Measurements from ENCODE around the gene MT1M.

MT1M gene

GRCh38 chr16:56608043-56608875 lies 24.2 kb upstream of the MT1M start, which contains the start of gene MT2A (continued):
- TF ChIP-seq ZNF341 (tag by site-specific recombination; IDR thresholded peaks at IDR 0.05; ENCODE audit: low read depth) (peak; percentile 40; the same call in 1 of the 2 replicates), ZNF777 (tag by site-specific recombination; IDR thresholded peaks at IDR 0.05; ENCODE audit: borderline replicate concordance) (no peak), TRIM28 (IDR thresholded peaks at IDR 0.05; ENCODE audit: borderline replicate concordance, low read length) (peak; percentile 51; the same call in 1 of the 2 replicates), IKZF3 (tag by site-specific recombination; IDR thresholded peaks at IDR 0.05) (0 out of 2 replicates have a peak, but pooled peaks have one; percentile 44), ZNF311 (tag by site-specific recombination; IDR thresholded peaks at IDR 0.05; ENCODE audit: borderline replicate concordance) (no peak), ZNF785 (tag by site-specific recombination; IDR thresholded peaks at IDR 0.05) (peak; percentile 26; the same call in 1 of the 2 replicates), SP2 (tag by site-specific recombination; IDR thresholded peaks at IDR 0.05) (peak; percentile 71), ZFHX2 (tag by site-specific recombination; conservative IDR thresholded peaks at IDR 0.05) (peak; percentile 81), ZNF350 (tag by site-specific recombination; IDR thresholded peaks at IDR 0.05) (no peak), ZNF600 (tag by site-specific recombination; IDR thresholded peaks at IDR 0.05) (peak; percentile 83), ZNF2 (tag by site-specific recombination; IDR thresholded peaks at IDR 0.05) (peak; percentile 36; the same call in 1 of the 2 replicates), ZBTB20 (tag by site-specific recombination; IDR thresholded peaks at IDR 0.05) (peak; percentile 26; the same call in 1 of the 2 replicates), ZNF629 (tag by site-specific recombination; IDR thresholded peaks at IDR 0.05) (peak; percentile 34; the same call in 1 of the 2 replicates), ZNF792 (tag by site-specific recombination; IDR thresholded peaks at IDR 0.05) (0 out of 2 replicates have a peak, but pooled peaks have one; percentile 14), KLF10 (tag by site-specific recombination; IDR thresholded peaks at IDR 0.05) (peak; percentile 71; the same call in 1 of the 2 replicates), ZNF768 (tag by site-specific recombination; IDR thresholded peaks at IDR 0.05) (peak; percentile 44; the same call in 1 of the 2 replicates), GLI4 (tag by site-specific recombination; IDR thresholded peaks at IDR 0.05) (no peak), ZNF449 (tag by site-specific recombination; IDR thresholded peaks at IDR 0.05) (peak; percentile 67; the same call in 1 of the 2 replicates), KLF8 (tag by site-specific recombination; IDR thresholded peaks at IDR 0.05) (peak; percentile 80), ZNF16 (tag by site-specific recombination; IDR thresholded peaks at IDR 0.05; ENCODE audit: low read depth) (peak; percentile 92), SP7 (tag by site-specific recombination; IDR thresholded peaks at IDR 0.05) (peak; percentile 52)
- TF ChIP-seq, protein P1, sequence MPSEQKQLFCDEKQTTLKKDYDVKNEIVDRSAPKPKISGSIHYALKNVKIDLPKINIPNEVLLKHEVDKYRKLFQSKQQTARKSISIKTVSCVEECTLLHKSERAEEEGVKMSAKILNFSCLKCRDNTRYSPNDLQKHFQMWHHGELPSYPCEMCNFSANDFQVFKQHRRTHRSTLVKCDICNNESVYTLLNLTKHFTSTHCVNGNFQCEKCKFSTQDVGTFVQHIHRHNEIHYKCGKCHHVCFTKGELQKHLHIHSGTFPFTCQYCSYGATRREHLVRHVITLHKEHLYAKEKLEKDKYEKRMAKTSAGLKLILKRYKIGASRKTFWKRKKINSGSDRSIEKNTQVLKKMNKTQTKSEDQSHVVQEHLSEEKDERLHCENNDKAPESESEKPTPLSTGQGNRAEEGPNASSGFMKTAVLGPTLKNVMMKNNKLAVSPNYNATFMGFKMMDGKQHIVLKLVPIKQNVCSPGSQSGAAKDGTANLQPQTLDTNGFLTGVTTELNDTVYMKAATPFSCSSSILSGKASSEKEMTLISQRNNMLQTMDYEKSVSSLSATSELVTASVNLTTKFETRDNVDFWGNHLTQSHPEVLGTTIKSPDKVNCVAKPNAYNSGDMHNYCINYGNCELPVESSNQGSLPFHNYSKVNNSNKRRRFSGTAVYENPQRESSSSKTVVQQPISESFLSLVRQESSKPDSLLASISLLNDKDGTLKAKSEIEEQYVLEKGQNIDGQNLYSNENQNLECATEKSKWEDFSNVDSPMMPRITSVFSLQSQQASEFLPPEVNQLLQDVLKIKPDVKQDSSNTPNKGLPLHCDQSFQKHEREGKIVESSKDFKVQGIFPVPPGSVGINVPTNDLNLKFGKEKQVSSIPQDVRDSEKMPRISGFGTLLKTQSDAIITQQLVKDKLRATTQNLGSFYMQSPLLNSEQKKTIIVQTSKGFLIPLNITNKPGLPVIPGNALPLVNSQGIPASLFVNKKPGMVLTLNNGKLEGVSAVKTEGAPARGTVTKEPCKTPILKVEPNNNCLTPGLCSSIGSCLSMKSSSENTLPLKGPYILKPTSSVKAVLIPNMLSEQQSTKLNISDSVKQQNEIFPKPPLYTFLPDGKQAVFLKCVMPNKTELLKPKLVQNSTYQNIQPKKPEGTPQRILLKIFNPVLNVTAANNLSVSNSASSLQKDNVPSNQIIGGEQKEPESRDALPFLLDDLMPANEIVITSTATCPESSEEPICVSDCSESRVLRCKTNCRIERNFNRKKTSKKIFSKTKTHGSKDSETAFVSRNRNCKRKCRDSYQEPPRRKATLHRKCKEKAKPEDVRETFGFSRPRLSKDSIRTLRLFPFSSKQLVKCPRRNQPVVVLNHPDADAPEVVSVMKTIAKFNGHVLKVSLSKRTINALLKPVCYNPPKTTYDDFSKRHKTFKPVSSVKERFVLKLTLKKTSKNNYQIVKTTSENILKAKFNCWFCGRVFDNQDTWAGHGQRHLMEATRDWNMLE (tag by site-specific recombination; conservative IDR thresholded peaks at IDR 0.05; ENCODE audit: low read depth) = no peak
- TF ChIP-seq, protein P2, sequence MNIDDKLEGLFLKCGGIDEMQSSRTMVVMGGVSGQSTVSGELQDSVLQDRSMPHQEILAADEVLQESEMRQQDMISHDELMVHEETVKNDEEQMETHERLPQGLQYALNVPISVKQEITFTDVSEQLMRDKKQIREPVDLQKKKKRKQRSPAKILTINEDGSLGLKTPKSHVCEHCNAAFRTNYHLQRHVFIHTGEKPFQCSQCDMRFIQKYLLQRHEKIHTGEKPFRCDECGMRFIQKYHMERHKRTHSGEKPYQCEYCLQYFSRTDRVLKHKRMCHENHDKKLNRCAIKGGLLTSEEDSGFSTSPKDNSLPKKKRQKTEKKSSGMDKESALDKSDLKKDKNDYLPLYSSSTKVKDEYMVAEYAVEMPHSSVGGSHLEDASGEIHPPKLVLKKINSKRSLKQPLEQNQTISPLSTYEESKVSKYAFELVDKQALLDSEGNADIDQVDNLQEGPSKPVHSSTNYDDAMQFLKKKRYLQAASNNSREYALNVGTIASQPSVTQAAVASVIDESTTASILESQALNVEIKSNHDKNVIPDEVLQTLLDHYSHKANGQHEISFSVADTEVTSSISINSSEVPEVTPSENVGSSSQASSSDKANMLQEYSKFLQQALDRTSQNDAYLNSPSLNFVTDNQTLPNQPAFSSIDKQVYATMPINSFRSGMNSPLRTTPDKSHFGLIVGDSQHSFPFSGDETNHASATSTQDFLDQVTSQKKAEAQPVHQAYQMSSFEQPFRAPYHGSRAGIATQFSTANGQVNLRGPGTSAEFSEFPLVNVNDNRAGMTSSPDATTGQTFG (tag by site-specific recombination; IDR thresholded peaks at IDR 0.05; ENCODE audit: borderline replicate concordance) = no peak
- TF ChIP-seq, protein P3, sequence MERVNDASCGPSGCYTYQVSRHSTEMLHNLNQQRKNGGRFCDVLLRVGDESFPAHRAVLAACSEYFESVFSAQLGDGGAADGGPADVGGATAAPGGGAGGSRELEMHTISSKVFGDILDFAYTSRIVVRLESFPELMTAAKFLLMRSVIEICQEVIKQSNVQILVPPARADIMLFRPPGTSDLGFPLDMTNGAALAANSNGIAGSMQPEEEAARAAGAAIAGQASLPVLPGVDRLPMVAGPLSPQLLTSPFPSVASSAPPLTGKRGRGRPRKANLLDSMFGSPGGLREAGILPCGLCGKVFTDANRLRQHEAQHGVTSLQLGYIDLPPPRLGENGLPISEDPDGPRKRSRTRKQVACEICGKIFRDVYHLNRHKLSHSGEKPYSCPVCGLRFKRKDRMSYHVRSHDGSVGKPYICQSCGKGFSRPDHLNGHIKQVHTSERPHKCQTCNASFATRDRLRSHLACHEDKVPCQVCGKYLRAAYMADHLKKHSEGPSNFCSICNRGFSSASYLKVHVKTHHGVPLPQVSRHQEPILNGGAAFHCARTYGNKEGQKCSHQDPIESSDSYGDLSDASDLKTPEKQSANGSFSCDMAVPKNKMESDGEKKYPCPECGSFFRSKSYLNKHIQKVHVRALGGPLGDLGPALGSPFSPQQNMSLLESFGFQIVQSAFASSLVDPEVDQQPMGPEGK (tag by site-specific recombination; IDR thresholded peaks at IDR 0.05) = peak; percentile 56
